HEK293 (cell line): ENCODE measurements around the gene CLNS1A.

ENCODE experiments used
- CTCF ChIA-PET: fragments of 350-600 bp; formaldehyde crosslinking; extraction: SDS; loops from one replicate; lab custom pipeline; 2021; ENCODE audit warnings: antibody characterized with exemption; lab: Yijun Ruan, JAX
- POLR2A ChIA-PET: fragments of 300-600 bp; formaldehyde crosslinking; extraction: SDS; loops from one replicate; lab custom pipeline; 2020; ENCODE audit warnings: antibody characterized with exemption, inconsistent platforms; lab: Yijun Ruan, JAX
- H3K27ac ChIP-seq: fragments of 200-500 bp; sonication (Bioruptor generic); 2 replicates; pipeline ENCODE4 v1.5.1; 2014; ENCODE audit warnings: low read depth, low read length, control low read depth, inconsistent platforms; ENCODE audit errors: extremely low read depth
- H3K36me3 ChIP-seq, 2 experiments: fragments of 200-500 bp in 1 of 2; sonication (Bioruptor generic) in 1 of 2; 1 replicate in 1 of 2; 2 replicates in 1 of 2; pipeline ENCODE4 v1.5.1; 2014 to 2017; ENCODE audit warnings: inconsistent platforms in 2 of 2, low read length in 2 of 2; ENCODE audit not compliant: control insufficient read depth in 2 of 2, insufficient read depth in 1 of 2
- H3K4me1 ChIP-seq: fragments of 200-500 bp; sonication (Bioruptor generic); 2 replicates; pipeline ENCODE4 v1.5.1; 2014; ENCODE audit warnings: mild to moderate bottlenecking, low read length, inconsistent platforms; ENCODE audit not compliant: control insufficient read depth, insufficient read depth
- H3K4me3 ChIP-seq: 2 replicates; pipeline ENCODE4 v1.5.1; 2011; ENCODE audit warnings: low read depth, mild to moderate bottlenecking, control low read depth, low read length, moderate library complexity
- H3K9me3 ChIP-seq: fragments of 200-500 bp; sonication (Bioruptor generic); 2 replicates; pipeline ENCODE4 v1.5.1; 2014; ENCODE audit warnings: low read depth, low read length, inconsistent platforms; ENCODE audit not compliant: control insufficient read depth, insufficient read depth
- IKZF3 ChIP-seq: fragments of 450-650 bp; IDR thresholded peaks from 2 replicates; pipeline ENCODE4 v1.5.0; 2018; ENCODE audit warnings: missing biosample characterization, mild to moderate bottlenecking, missing genetic modification characterization, moderate library complexity
- MYNN ChIP-seq: fragments of 450-650 bp; formaldehyde crosslinking; IDR thresholded peaks from 2 replicates; pipeline ENCODE4 v1.5.1; 2016; ENCODE audit warnings: missing biosample characterization, missing genetic modification characterization, borderline replicate concordance
- SP2 ChIP-seq: fragments of 450-650 bp; formaldehyde crosslinking; IDR thresholded peaks from 2 replicates; pipeline ENCODE4 v1.5.1; 2016; ENCODE audit warnings: missing biosample characterization, missing genetic modification characterization
- SP3 ChIP-seq: fragments of 450-650 bp; formaldehyde crosslinking; IDR thresholded peaks from 2 replicates; pipeline ENCODE4 v1.5.1; 2016; ENCODE audit warnings: missing biosample characterization, missing genetic modification characterization
- ZBTB20 ChIP-seq: fragments of 450-650 bp; formaldehyde crosslinking; IDR thresholded peaks from 2 replicates; pipeline ENCODE4 v1.5.1; 2016; ENCODE audit warnings: missing biosample characterization, missing genetic modification characterization
- ZEB2 ChIP-seq: fragments of 450-650 bp; formaldehyde crosslinking; IDR thresholded peaks from 2 replicates; pipeline ENCODE4 v1.5.1; 2016; ENCODE audit warnings: missing biosample characterization, missing genetic modification characterization
- ZNF140 ChIP-seq: fragments of 450-650 bp; formaldehyde crosslinking; IDR thresholded peaks from 2 replicates; pipeline ENCODE4 v1.5.1; 2016; ENCODE audit warnings: missing biosample characterization, missing genetic modification characterization
- ZNF157 ChIP-seq: fragments of 450-650 bp; formaldehyde crosslinking; IDR thresholded peaks from 2 replicates; pipeline ENCODE4 v1.5.1; 2016; ENCODE audit warnings: missing biosample characterization, missing genetic modification characterization
- ZNF16 ChIP-seq: fragments of 450-650 bp; formaldehyde crosslinking; IDR thresholded peaks from 2 replicates; pipeline ENCODE4 v1.5.1; 2016; ENCODE audit warnings: low read depth, missing biosample characterization, missing genetic modification characterization
- ZNF169 ChIP-seq: fragments of 450-650 bp; formaldehyde crosslinking; IDR thresholded peaks from 2 replicates; pipeline ENCODE4 v1.5.1; 2016; ENCODE audit warnings: missing biosample characterization, missing genetic modification characterization
- ZNF174 ChIP-seq: fragments of 450-650 bp; formaldehyde crosslinking; IDR thresholded peaks from 2 replicates; pipeline ENCODE4 v1.5.0; 2017; ENCODE audit warnings: missing biosample characterization, mild to moderate bottlenecking, missing genetic modification characterization
- ZNF2 ChIP-seq: fragments of 450-650 bp; formaldehyde crosslinking; IDR thresholded peaks from 2 replicates; pipeline ENCODE4 v1.5.1; 2016; ENCODE audit warnings: missing biosample characterization, missing genetic modification characterization
- ZNF239 ChIP-seq: fragments of 450-650 bp; formaldehyde crosslinking; IDR thresholded peaks from 2 replicates; pipeline ENCODE4 v1.5.1; 2016; ENCODE audit warnings: missing biosample characterization, missing genetic modification characterization
- ZNF274 ChIP-seq, 2 experiments: fragments of 200-500 bp in 1 of 2; fragments of 450-650 bp in 1 of 2; sonication (Bioruptor generic) in 1 of 2; formaldehyde crosslinking in 1 of 2; IDR thresholded peaks; 2 replicates each; pipeline versions ENCODE4 v1.5.1 to v1.6.1; 2014 to 2016; ENCODE audit warnings: borderline replicate concordance in 1 of 2, inconsistent platforms in 1 of 2, low read length in 1 of 2, missing biosample characterization in 1 of 2, missing genetic modification characterization in 1 of 2
- ZNF311 ChIP-seq: fragments of 450-650 bp; formaldehyde crosslinking; IDR thresholded peaks from 2 replicates; pipeline ENCODE4 v1.5.1; 2017; ENCODE audit warnings: missing biosample characterization, missing genetic modification characterization, borderline replicate concordance
- ZNF354C ChIP-seq: fragments of 450-650 bp; formaldehyde crosslinking; IDR thresholded peaks from 2 replicates; pipeline ENCODE4 v1.5.1; 2016; ENCODE audit warnings: missing biosample characterization, missing genetic modification characterization, low read depth, borderline replicate concordance
- ZNF621 ChIP-seq: fragments of 450-650 bp; formaldehyde crosslinking; IDR thresholded peaks from 2 replicates; pipeline ENCODE4 v1.5.1; 2017; ENCODE audit warnings: missing biosample characterization, missing genetic modification characterization
- ZNF658 ChIP-seq: fragments of 450-650 bp; formaldehyde crosslinking; IDR thresholded peaks from 2 replicates; pipeline ENCODE4; 2016; ENCODE audit warnings: missing biosample characterization, missing genetic modification characterization
- ZNF660 ChIP-seq: fragments of 450-650 bp; IDR thresholded peaks from 2 replicates; pipeline ENCODE4 v1.5.1; 2018; ENCODE audit warnings: missing biosample characterization, mild to moderate bottlenecking, missing genetic modification characterization
- ZNF670 ChIP-seq: fragments of 450-650 bp; formaldehyde crosslinking; IDR thresholded peaks from 2 replicates; pipeline ENCODE4 v1.5.1; 2016; ENCODE audit warnings: missing biosample characterization, missing genetic modification characterization, low read depth
- ZNF785 ChIP-seq: fragments of 450-650 bp; formaldehyde crosslinking; IDR thresholded peaks from 2 replicates; pipeline ENCODE4 v1.5.1; 2016; ENCODE audit warnings: missing biosample characterization, missing genetic modification characterization
- TF ChIP-seq, protein P1 (sequence below): fragments of 450-650 bp; formaldehyde crosslinking; IDR thresholded peaks from 2 replicates; pipeline ENCODE4 v1.5.1; 2016; ENCODE audit warnings: missing biosample characterization, missing genetic modification characterization
- TF ChIP-seq, protein P2 (sequence below): fragments of 450-650 bp; formaldehyde crosslinking; IDR thresholded peaks from 2 replicates; pipeline ENCODE4 v1.5.1; 2016; ENCODE audit warnings: missing biosample characterization, missing genetic modification characterization
- TF ChIP-seq, protein P3 (sequence below): fragments of 450-650 bp; formaldehyde crosslinking; IDR thresholded peaks from 2 replicates; pipeline ENCODE4 v1.5.1; 2016; ENCODE audit warnings: missing biosample characterization, missing genetic modification characterization
- TF ChIP-seq, protein P4 (sequence below): fragments of 450-650 bp; formaldehyde crosslinking; IDR thresholded peaks from 2 replicates; pipeline ENCODE4 v1.5.1; 2016; ENCODE audit warnings: missing biosample characterization, missing genetic modification characterization
- TF ChIP-seq, protein P5 (sequence below): fragments of 450-650 bp; formaldehyde crosslinking; IDR thresholded peaks from 2 replicates; pipeline ENCODE4 v1.5.0; 2017; ENCODE audit warnings: missing biosample characterization, missing genetic modification characterization, borderline replicate concordance

Gene CLNS1A

DNA sequence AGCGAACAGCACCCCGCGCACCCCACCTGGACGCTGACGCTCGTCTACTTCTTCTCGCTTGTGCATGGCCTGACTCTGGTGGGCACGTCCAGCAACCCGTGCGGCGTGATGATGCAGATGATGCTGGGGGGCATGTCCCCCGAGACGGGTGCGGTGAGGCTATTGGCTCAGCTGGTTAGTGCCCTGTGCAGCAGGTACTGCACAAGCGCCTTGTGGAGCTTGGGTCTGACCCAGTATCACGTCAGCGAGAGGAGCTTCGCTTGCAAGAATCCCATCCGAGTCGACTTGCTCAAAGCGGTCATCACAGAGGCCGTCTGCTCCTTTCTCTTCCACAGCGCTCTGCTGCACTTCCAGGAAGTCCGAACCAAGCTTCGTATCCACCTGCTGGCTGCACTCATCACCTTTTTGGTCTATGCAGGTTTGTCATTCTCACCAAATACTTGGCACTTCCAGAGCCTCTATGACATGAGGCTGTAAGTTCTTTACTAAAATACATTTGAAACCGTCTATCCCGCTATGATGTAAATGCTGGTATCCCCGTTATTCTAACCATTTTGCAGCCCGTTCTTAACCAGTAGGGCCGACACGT lies 47.3 kb downstream of the CLNS1A start (continued):
- TF ChIP-seq, protein P1, sequence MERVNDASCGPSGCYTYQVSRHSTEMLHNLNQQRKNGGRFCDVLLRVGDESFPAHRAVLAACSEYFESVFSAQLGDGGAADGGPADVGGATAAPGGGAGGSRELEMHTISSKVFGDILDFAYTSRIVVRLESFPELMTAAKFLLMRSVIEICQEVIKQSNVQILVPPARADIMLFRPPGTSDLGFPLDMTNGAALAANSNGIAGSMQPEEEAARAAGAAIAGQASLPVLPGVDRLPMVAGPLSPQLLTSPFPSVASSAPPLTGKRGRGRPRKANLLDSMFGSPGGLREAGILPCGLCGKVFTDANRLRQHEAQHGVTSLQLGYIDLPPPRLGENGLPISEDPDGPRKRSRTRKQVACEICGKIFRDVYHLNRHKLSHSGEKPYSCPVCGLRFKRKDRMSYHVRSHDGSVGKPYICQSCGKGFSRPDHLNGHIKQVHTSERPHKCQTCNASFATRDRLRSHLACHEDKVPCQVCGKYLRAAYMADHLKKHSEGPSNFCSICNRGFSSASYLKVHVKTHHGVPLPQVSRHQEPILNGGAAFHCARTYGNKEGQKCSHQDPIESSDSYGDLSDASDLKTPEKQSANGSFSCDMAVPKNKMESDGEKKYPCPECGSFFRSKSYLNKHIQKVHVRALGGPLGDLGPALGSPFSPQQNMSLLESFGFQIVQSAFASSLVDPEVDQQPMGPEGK (tag by site-specific recombination) = 0 out of 2 replicates have a peak, but pooled peaks have one; percentile 11

DNA sequence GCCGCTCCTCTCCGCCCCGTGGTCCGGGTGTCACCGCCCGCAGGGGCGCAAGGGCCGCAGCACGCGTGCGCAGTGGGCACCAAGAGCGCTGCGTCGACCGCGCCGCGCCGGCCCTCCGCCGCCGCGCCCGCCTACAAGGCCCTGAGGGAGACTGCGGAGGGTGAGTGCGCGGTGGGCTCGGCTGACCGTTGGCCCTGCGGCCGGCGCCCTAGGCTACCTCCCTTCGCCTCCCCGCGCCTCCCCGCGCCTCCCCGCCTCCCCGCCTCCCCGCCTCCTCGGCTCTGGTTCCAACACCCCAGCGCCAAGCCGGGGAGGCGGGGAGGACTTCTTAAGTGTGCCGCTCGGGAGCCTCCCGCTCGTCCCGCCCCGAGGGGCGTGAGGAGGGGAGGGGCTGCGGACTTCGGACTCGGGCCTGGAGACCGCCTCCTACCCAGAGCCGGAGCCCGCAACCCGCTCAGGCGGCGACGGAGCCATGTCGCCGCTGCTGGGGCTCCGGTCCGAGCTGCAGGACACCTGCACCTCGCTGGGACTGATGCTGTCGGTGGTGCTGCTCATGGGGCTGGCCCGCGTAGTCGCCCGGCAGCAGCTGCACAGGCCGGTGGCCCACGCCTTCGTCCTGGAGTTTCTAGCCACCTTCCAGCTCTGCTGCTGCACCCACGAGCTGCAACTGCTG lies 47.9 kb downstream of the CLNS1A start, which contains the start of gene AQP11:
TSS of gene AQP11 (plus strand) at position 433 of the 673 bp plus-strand sequence. CDS start at position 473, 40 bp downstream.
- Histone ChIP-seq H3K36me3 (peaks cover 0 to 3% of the 10 kb centered on the region in 2 experiments; a peak in 1 of 3 replicates), H3K27ac (no peak within 1 kb of the TSS; the same call in 1 of the 2 replicates), H3K4me3 (peak within 1 kb of the TSS; percentile 42), H3K9me3 (no peaks in the 10 kb centered on the region), H3K4me1 (no peaks in the 10 kb centered on the region)
- POLR2A ChIA-PET = interaction anchor here (0.8 kb wide), 1 partner anchor 406 kb away, joined by 3 read pairs; no protein-coding TSS in a partner anchor
- CTCF ChIA-PET = interaction anchor here (0.7 to 0.9 kb wide), 2 partner anchors 30 to 476 kb away, joined by 3 to 5 read pairs; no protein-coding TSS in a partner anchor
- TF ChIP-seq ZNF169 (tag by site-specific recombination) (no peak), SP3 (tag by site-specific recombination) (peak; percentile 82), SP2 (peak; percentile 76), ZNF174 (tag by site-specific recombination) (no peak), IKZF3 (tag by site-specific recombination) (peak; percentile 85), ZNF274 (IDR thresholded peaks at IDR 0.05; ENCODE audit: low read length) (no peak), ZNF274 (tag by site-specific recombination; IDR thresholded peaks at IDR 0.05; ENCODE audit: borderline replicate concordance) (no peak), ZNF660 (tag by site-specific recombination) (no peak), ZNF670 (no peak), ZNF785 (tag by site-specific recombination) (no peak), ZNF354C (tag by site-specific recombination) (no peak), ZNF621 (tag by site-specific recombination) (no peak), ZNF239 (no peak), ZNF157 (tag by site-specific recombination) (no peak), ZNF16 (no peak), ZNF311 (tag by site-specific recombination) (no peak), MYNN (tag by site-specific recombination) (no peak), ZEB2 (tag by site-specific recombination) (peak; percentile 42; the same call in 1 of the 2 replicates), ZNF2 (tag by site-specific recombination) (no peak), ZBTB20 (no peak; the same call in 1 of the 2 replicates), ZNF658 (tag by site-specific recombination) (no peak), ZNF140 (tag by site-specific recombination) (no peak)
- TF ChIP-seq, protein P2, sequence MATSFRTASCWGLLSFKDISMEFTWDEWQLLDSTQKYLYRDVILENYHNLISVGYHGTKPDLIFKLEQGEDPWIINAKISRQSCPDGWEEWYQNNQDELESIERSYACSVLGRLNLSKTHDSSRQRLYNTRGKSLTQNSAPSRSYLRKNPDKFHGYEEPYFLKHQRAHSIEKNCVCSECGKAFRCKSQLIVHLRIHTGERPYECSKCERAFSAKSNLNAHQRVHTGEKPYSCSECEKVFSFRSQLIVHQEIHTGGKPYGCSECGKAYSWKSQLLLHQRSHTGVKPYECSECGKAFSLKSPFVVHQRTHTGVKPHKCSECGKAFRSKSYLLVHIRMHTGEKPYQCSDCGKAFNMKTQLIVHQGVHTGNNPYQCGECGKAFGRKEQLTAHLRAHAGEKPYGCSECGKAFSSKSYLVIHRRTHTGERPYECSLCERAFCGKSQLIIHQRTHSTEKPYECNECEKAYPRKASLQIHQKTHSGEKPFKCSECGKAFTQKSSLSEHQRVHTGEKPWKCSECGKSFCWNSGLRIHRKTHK (tag by site-specific recombination) = no peak
- TF ChIP-seq, protein P3, sequence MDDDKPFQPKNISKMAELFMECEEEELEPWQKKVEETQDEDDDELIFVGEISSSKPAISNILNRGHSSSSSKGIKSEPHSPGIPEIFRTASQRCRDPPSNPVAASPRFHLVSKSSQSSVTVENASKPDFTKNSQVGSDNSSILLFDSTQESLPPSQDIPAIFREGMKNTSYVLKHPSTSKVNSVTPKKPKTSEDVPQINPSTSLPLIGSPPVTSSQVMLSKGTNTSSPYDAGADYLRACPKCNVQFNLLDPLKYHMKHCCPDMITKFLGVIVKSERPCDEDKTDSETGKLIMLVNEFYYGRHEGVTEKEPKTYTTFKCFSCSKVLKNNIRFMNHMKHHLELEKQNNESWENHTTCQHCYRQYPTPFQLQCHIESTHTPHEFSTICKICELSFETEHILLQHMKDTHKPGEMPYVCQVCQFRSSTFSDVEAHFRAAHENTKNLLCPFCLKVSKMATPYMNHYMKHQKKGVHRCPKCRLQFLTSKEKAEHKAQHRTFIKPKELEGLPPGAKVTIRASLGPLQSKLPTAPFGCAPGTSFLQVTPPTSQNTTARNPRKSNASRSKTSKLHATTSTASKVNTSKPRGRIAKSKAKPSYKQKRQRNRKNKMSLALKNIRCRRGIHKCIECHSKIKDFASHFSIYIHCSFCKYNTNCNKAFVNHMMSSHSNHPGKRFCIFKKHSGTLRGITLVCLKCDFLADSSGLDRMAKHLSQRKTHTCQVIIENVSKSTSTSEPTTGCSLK (tag by site-specific recombination) = no peak
- TF ChIP-seq, protein P4, sequence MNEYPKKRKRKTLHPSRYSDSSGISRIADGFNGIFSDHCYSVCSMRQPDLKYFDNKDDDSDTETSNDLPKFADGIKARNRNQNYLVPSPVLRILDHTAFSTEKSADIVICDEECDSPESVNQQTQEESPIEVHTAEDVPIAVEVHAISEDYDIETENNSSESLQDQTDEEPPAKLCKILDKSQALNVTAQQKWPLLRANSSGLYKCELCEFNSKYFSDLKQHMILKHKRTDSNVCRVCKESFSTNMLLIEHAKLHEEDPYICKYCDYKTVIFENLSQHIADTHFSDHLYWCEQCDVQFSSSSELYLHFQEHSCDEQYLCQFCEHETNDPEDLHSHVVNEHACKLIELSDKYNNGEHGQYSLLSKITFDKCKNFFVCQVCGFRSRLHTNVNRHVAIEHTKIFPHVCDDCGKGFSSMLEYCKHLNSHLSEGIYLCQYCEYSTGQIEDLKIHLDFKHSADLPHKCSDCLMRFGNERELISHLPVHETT = no peak
- TF ChIP-seq, protein P5, sequence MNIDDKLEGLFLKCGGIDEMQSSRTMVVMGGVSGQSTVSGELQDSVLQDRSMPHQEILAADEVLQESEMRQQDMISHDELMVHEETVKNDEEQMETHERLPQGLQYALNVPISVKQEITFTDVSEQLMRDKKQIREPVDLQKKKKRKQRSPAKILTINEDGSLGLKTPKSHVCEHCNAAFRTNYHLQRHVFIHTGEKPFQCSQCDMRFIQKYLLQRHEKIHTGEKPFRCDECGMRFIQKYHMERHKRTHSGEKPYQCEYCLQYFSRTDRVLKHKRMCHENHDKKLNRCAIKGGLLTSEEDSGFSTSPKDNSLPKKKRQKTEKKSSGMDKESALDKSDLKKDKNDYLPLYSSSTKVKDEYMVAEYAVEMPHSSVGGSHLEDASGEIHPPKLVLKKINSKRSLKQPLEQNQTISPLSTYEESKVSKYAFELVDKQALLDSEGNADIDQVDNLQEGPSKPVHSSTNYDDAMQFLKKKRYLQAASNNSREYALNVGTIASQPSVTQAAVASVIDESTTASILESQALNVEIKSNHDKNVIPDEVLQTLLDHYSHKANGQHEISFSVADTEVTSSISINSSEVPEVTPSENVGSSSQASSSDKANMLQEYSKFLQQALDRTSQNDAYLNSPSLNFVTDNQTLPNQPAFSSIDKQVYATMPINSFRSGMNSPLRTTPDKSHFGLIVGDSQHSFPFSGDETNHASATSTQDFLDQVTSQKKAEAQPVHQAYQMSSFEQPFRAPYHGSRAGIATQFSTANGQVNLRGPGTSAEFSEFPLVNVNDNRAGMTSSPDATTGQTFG (tag by site-specific recombination) = no peak
